NT2/D1 (cell line): ENCODE results near the gene ABCA7.

Source experiments
- DNase-seq: peaks from one replicate; pipeline ENCODE4 v3.0.0-alpha.2; 2011; ENCODE audit warnings: low read depth, low spot score
- H3K27me3 ChIP-seq: 2 replicates; pipeline ENCODE4 v1.6.0; 2011; ENCODE audit warnings: mild to moderate bottlenecking; ENCODE audit not compliant: insufficient read length, insufficient read depth
- H3K36me3 ChIP-seq: 2 replicates; pipeline ENCODE4 v1.6.1; 2011; ENCODE audit warnings: mild to moderate bottlenecking, low read length, mixed read lengths; ENCODE audit not compliant: insufficient read depth, insufficient read length
- H3K4me1 ChIP-seq: 2 replicates; pipeline ENCODE4 v1.5.1; 2011; ENCODE audit not compliant: insufficient read depth, insufficient read length
- H3K4me3 ChIP-seq: 2 replicates; pipeline ENCODE4 v1.5.1; 2011; ENCODE audit warnings: low read depth; ENCODE audit not compliant: insufficient read length
- H3K9ac ChIP-seq: 2 replicates; pipeline ENCODE4 v1.6.0; 2011; ENCODE audit warnings: low read depth; ENCODE audit not compliant: insufficient read length
- H3K9me3 ChIP-seq: 2 replicates; pipeline ENCODE4 v1.5.1; 2011; ENCODE audit warnings: mild to moderate bottlenecking, low read length; ENCODE audit not compliant: insufficient read depth
- SUZ12 ChIP-seq: IDR thresholded peaks from 2 replicates; pipeline ENCODE4 v1.6.1; 2011; ENCODE audit not compliant: insufficient read length, insufficient read depth; ENCODE audit errors: extremely low read depth
- YY1 ChIP-seq: IDR thresholded peaks from 2 replicates; pipeline ENCODE4 v1.6.1; 2011; ENCODE audit not compliant: insufficient read length, insufficient read depth
- ZNF274 ChIP-seq: IDR thresholded peaks from 2 replicates; pipeline ENCODE4 v1.6.1; 2011; ENCODE audit warnings: mild to moderate bottlenecking, low read depth, low read length

Gene ABCA7

GRCh38 chr19:1000095-1000494 lies 39.8 kb upstream of the ABCA7 start, which contains the start of gene GRIN3B:
TSS of gene GRIN3B (plus strand) at chr19:1000419. CDS start at chr19:1000438, 19 bp downstream.
- no peak for TF ChIP-seq ZNF274
- no peak for TF ChIP-seq SUZ12
- no peak for TF ChIP-seq YY1
- DNase-seq = no peak
- H3K27me3 ChIP-seq = peaks cover 24% of the 10 kb centered on the region
- peak within 1 kb of the TSS; percentile 58 for H3K9ac ChIP-seq
- peaks cover 9% of the 10 kb centered on the region for H3K4me1 ChIP-seq
- H3K36me3 ChIP-seq = peaks cover 12% of the 10 kb centered on the region
- peak within 1 kb of the TSS; percentile 30 for H3K4me3 ChIP-seq
- H3K9me3 ChIP-seq = no peaks in the 10 kb centered on the region

GRCh38 chr19:1000591-1001537 lies 39.0 kb upstream of the ABCA7 start:
- H3K27me3 ChIP-seq = peaks cover 24% of the 10 kb centered on the region
- peaks cover 5% of the 10 kb centered on the region for H3K36me3 ChIP-seq
- peaks cover 9% of the 10 kb centered on the region for H3K4me1 ChIP-seq
- no peaks in the 10 kb centered on the region for H3K9me3 ChIP-seq
- peak overlapping the region; percentile 58 for H3K9ac ChIP-seq
- peak overlapping the region; percentile 30 for H3K4me3 ChIP-seq
- no peak for DNase-seq
- TF ChIP-seq ZNF274 = no peak
- no peak for TF ChIP-seq SUZ12
- TF ChIP-seq YY1 = no peak

- peaks cover 6% of the 10 kb centered on the region for H3K4me1 ChIP-seq
- no peaks in the 10 kb centered on the region for H3K9me3 ChIP-seq
- H3K36me3 ChIP-seq = peaks cover 2% of the 10 kb centered on the region
- DNase-seq = no peak
- H3K9ac ChIP-seq = peak overlapping the region; percentile 58
- H3K27me3 ChIP-seq = peaks cover 24% of the 10 kb centered on the region
- no peak for TF ChIP-seq SUZ12
- no peak for TF ChIP-seq ZNF274
- TF ChIP-seq YY1 = no peak
- peak overlapping the region; percentile 30 for H3K4me3 ChIP-seq
Measured at GRCh38 chr19:1001538-1002166, 38.3 kb upstream of the ABCA7 start.

GRCh38 chr19:1002600-1002999 lies 37.3 kb upstream of the ABCA7 start:
- H3K4me1 ChIP-seq = peaks cover 6% of the 10 kb centered on the region
- TF ChIP-seq ZNF274 (no peak), SUZ12 (no peak), YY1 (no peak)
- H3K9me3 ChIP-seq = no peaks in the 10 kb centered on the region
- no peak overlapping the region for H3K9ac ChIP-seq
- H3K36me3 ChIP-seq = peaks cover 10% of the 10 kb centered on the region
- H3K4me3 ChIP-seq = no peak overlapping the region
- no peak for DNase-seq
- H3K27me3 ChIP-seq = peaks cover 24% of the 10 kb centered on the region

- peaks cover 6% of the 10 kb centered on the region for H3K4me1 ChIP-seq
- H3K4me3 ChIP-seq = no peak overlapping the region
- peaks cover 24% of the 10 kb centered on the region for H3K27me3 ChIP-seq
- no peaks in the 10 kb centered on the region for H3K9me3 ChIP-seq
- no peak for DNase-seq
- H3K9ac ChIP-seq = no peak overlapping the region
- peaks cover 14% of the 10 kb centered on the region for H3K36me3 ChIP-seq
- TF ChIP-seq YY1 (no peak), SUZ12 (no peak), ZNF274 (no peak)
Measured at GRCh38 chr19:1003283-1003682, 36.6 kb upstream of the ABCA7 start.

- Histone ChIP-seq H3K9ac (peak overlapping the region; percentile 21), H3K4me3 (no peak overlapping the region), H3K27me3 (peaks cover 18% of the 10 kb centered on the region), H3K9me3 (no peaks in the 10 kb centered on the region), H3K36me3 (peaks cover 24% of the 10 kb centered on the region), H3K4me1 (peaks cover 3% of the 10 kb centered on the region)
- no peak for DNase-seq
- TF ChIP-seq ZNF274 = no peak
- TF ChIP-seq YY1 = no peak
- TF ChIP-seq SUZ12 = no peak
Measured at GRCh38 chr19:1004204-1004802, 35.6 kb upstream of the ABCA7 start.

- Histone ChIP-seq H3K36me3 (peaks cover 31% of the 10 kb centered on the region), H3K9me3 (no peaks in the 10 kb centered on the region), H3K4me1 (peaks cover 5% of the 10 kb centered on the region), H3K4me3 (no peak overlapping the region), H3K9ac (no peak overlapping the region), H3K27me3 (peaks cover 15% of the 10 kb centered on the region)
- TF ChIP-seq YY1 (no peak), SUZ12 (no peak), ZNF274 (no peak)
- DNase-seq = no peak
Measured at GRCh38 chr19:1004803-1005664, 34.9 kb upstream of the ABCA7 start.
